Ishikawa (cell line): ENCODE results near the gene DOLPP1.

Experiments used
- EGR1 ChIP-seq: IDR thresholded peaks from 2 replicates; pipeline ENCODE4 v1.6.1; 2012
- RAD21 ChIP-seq: IDR thresholded peaks from 2 replicates; pipeline ENCODE4 v1.6.1; 2012; ENCODE audit warnings: low read depth
- TAF1 ChIP-seq: IDR thresholded peaks from 2 replicates; pipeline ENCODE4 v1.6.1; 2012; ENCODE audit warnings: low read depth, mild to moderate bottlenecking
- YY1 ChIP-seq: IDR thresholded peaks from 2 replicates; pipeline ENCODE4 v1.6.1; 2012; ENCODE audit warnings: low read depth

- TF ChIP-seq TAF1 (no peak), EGR1 (no peak), RAD21 (no peak), YY1 (no peak)
These were observed 29.2 kb downstream of the DOLPP1 start for GRCh38 chr9:129109952-129110739.
